Measurements from ENCODE around the gene VHLL.

The VHLL gene

DNA sequence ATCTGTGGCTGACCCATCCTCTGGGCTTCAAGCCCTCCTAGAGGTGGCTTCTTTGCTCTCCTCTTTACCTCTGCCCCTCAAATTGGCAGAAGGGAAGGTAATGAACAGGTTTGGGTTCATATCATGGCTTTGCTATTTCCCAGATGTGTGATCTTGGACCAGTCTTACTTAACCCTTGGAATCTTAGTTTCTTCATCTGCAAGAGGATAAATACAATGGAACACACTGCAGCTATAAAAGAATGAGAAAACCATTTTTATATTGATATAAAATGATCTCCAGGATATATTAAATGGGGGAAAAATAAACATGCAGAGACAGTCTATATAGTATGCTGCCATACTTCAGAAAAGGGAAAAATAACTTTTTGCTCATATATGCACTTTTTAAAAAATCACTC is 9.2 kb downstream of the VHLL start:
- DNase-seq = no peak

DNA sequence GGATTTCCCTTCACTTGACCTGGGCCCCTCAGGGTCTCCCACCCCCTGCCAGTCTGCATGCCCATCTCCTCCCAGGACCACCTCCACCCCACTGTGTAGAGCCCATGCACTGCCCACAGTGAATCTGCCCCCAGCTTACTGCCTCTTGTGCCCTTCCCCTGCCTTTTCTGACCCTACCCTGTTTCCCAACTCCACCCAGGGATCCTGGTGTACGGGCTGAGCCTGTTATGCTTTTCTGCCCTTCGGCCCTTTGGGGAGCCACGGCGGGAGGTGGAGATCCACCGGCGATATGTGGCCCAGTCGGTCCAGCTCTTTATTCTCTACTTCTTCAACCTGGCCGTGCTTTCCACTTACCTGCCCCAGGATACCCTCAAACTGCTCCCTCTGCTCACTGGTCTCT is 13.0 kb downstream of the VHLL start:
- no peak for DNase-seq

DNA sequence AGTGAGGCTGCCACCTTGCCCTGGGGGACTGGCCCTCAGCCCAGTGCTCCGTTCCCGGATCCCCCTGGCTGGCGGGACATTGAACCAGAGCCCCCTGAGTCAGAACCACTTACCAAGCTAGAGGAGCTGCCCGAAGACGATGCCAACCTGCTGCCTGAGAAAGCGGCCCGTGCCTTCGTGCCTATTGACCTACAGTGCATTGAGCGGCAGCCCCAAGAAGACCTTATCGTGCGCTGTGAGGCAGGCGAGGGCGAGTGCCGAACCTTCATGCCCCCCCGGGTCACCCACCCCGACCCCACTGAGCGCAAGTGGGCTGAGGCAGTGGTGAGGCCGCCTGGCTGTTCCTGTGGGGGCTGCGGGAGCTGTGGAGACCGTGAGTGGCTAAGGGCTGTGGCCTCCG is 13.7 kb downstream of the VHLL start:
- no peak for DNase-seq

DNA sequence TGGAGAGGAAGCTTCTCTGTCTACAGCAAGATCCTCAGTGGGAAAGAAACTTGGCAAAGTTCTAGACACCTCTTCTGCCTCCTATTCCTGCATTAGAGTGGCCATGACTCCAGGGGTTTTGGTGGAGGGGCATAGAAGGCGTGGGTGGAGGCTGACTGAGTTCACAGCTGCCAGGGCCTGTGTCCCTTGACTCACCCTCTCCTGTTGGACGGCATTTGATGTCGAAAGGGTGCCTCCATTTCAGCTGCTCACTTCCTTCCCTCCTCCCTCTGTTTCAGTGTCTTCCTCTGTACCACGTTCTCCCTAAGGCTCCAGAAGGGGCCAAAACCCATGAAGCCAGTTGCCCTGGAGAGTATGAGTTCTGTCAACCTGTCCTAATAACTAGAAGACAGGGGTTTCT is 14.3 kb downstream of the VHLL start:
- no peak for DNase-seq

DNA sequence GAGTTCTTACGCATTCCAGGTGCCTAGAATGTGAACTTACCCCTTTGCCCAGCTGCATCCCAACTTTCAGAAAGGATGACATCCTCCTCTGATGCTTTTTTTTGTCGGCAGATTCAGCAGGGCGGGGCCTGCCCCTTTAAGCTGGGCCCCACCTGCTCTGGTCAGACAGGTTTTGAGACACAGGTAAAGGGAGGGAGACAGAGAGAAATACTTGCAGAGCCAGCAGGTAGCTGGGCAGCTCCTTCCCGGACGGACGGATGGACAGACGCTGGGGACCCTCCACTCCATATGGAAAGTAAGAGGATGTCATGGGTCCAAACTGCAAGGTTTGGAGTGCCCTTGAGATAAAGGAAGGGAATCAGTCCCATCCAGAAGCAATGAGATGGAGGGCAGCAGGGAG is 15.0 kb downstream of the VHLL start, which contains the start of gene TMEM79:
Gene TMEM79, plus strand, starts transcription at position 214 of the 400 bp plus-strand sequence. CDS start 902 bp downstream, outside the sequence.
- no peak for DNase-seq

DNA sequence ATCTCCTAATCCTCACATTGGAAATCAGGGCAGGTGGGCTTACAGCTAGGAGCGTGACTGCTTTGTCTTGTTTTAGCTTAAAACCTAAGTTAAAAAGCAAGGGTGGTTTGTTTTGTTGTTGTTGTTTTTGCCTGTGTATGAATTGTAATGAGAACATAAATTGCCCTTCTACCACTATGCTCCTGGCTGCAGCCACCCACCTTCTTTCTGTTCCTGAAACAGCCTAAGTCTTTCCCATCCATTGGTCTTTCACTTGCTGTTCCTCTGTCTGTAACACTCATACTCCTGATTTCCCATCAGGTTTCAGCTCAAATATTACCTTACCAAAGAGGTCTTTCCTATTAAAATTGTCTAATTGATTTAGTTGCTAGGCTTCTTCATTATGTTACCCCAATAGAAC is 15.6 kb downstream of the VHLL start:
- no peak for DNase-seq

DNA sequence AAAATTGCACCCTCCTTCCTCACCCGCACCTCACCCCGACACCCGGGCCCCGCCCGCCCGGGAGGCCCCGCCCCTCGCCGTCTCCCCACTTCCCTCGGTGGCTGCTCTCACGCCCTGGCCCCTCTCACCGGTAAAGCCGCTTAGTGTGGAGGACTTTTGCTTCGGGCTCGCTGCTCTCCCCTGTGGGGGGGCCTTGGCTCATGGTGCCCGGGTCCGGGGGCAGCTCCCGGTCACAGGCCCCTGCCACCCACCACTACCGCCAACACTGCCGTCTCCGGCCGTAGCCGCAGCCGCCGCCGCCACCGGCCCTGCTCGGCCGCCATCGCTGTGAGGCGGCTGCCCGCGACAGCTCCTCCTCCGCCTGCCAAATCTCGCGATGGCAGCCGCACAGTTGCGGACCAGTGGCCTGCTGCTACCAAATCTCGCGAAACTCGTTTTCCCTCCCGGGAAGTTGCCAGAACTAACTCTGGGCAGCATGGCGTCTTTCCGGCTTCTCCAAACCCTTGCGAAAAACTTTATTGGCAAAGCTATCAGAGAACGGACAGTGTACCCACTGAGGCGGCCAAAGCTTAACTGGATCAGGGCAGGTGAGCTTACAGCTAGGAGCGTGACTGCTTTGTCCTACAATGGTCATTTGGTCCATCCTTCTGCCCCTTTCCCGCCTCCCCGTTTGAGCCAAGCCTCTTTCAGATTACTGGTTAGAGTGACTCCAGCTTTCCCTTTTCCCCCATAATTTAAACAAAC is 16.5 kb downstream of the VHLL start, which contains the start of gene SMG5:
Gene SMG5, minus strand, starts transcription at position 347 of the 744 bp plus-strand sequence. Its CDS starts 145 bp downstream, at position 202.
- DNase-seq = peak; percentile 78

DNA sequence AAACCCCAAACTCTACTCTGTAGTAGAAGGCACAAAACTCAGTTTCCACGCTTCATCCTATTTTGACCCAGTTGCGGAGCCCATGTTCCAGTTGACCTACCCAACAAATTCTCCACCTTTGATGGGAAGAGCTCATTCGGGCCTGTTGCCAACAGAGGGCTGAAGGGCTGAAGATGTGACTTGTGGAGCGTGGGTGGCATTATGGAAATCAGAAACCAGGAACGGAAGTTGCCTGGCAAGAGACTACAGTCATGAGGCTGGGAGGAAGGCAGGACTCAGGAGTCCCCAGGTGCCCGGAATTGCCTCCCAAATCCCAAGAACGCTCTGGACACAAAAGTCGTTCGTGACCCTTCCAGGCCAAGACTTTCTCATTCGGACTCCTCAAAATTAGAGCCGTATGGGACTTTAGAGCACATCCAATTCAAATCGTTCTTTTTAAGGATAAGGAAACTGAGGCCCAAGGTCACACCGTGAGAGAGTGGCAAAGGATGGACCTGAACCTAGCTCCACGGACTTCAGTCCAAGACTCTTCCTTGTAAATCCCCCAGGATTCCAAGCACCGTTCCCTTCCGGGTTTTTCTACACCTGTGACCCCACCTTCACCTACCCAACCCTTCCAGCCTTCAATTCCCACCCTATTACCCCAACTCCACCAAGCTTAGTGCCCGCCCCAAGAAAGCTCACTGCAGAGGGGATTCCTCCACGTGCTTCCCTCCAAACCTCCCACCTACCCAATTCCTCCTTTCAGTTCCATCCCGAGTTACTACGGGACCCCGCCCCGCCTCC is 17.2 kb downstream of the VHLL start:
- DNase-seq = no peak

DNA sequence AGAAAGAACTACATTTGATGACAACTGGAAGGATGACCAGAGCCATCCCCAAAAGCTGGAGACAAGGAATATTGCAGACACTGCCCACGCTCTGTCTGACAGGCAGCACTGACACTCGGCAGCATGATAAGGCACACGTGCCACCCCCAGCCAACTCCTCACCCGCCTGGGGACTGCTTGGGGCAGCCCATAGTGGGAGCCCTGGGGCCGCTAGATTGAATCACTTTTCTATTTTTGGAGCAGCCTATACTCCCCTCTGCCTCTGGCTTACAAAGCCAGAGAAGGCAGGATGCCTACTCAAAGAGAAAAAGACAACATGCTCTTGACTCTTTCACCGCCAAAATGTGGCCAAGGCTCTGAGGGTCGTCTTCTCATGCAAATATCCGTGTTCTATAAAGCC is 17.8 kb downstream of the VHLL start:
- DNase-seq = no peak

DNA sequence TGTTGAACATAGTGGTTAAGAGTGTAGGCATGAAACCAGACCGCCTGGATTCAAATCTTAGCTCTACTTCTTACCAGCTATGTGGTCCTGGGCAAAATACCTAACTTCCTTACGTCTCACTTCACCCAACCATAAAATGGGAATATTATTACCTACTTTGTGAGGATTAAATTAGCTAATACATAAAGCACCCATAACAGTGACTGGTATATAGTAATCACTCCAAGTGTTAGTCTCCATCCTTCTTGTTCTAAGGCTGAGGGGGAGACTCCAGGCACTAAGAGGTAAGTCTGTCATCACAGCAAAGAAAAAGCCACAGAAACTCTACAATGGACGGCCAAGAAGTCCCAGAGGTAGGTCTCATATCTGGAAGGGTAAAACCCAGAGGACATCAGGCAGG is 19.3 kb downstream of the VHLL start:
- DNase-seq = no peak

DNA sequence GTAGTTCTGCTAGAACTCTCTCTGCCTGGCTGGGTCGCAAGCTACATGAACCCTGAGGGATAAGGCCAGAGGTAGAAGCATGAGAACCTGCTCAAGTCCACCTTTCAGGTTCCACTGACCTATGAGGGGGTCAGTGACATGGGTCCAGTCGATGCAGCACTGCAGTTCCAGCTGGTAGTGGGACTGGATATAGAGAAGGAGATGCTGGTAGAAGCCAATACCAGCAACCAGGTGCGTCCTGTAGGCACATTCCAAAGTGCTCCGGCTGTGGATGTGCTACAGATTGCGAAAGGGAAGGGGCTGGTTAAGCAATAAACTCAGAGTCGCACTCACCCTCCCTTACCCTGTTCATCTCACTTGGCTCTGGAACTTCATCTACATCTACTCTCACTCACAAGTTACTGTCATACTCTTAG is 22.1 kb downstream of the VHLL start:
- no peak for DNase-seq

DNA sequence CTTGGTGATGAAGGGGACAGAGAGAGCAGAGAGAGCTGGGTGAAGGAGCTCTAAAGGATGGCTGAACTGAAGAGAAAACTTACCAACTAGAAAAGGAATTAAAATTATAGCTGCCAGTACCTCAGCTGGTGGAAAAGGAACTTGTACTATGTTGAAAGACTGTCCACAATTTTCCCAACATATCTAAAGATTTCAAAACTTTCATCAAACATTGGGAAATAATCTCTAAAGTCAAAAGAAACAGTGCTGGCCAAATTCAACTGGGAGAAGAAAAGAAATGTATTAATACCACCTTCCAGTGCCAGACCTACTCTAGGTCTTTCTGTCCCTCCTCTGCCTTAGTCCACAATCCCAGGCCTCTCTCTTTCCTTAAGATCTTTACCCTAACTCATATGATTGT is 22.6 kb downstream of the VHLL start:
- no peak for DNase-seq

DNA sequence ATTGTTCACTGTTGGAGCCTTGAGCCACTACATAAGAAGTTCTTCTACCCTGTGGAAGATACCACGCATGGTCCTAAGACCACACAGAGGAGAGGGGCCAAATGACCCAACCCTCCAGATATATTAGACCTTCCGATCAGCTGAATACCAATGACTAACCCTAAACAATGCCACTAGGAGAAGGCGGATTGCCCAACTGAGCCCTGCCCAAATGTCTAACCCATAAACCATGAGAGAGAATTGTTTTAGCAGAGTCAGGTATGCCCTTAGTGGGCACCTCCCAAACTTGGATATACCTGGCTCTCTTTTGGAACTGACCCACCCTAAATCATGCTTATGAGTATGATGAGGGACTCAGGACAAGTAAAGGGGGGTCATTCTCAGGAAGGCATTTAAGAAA is 28.8 kb downstream of the VHLL start:
- no peak for DNase-seq

DNA sequence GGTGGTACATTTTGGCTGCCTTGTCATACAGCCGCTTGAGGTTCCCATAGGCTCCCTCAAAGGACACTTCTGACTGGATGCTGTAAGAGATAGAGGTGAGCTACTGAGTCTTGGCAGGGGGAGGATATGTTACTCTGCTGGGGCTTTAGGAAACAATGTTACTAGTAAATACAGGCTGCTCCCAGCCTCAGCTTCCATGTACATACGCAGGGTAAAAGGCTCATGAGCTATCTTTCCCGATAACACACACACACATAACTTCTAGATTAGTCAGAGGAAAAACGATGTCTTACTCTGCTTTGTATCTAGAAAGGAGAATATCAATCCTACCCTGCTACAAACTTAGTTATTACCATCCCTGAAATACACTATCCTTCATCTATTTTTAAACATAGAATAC is 30.8 kb downstream of the VHLL start:
- no peak for DNase-seq

DNA sequence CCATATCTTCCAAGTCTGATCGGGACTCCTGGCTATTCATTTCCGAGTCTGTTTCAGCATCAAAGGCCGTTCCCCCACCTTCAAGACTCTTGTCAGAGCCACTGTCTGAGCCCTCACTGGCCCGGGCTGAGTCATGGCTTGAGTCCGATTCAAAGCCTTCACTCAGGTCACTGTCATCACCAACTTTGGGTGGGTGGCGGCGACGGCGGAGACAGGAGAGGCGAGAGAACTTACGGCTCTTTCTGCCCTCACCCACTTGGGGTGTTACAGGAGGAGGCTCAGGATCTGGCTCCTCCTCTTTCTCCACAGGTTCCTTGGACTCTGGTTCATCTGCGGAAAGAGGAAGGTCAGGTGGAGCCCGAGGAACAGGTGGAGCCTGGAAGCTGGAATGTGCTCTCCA is 33.1 kb downstream of the VHLL start:
- no peak for DNase-seq

DNA sequence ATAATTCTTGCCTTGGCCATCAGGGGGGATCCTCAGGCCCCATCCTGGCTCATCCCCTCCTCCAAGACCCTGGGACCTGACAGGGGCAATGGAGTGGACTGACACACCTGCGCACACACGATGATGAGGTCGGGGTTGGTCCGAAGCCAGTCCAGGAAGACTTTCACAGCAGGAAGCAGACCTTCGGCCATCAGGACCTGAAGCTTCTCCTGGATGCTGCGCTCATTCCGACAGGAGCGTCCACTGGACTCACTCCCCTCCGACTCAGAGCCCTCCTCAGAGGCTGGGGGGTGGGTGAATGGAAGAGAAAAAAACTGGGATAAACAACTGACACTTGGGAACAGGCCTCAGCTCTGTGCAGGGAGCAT is 35.8 kb downstream of the VHLL start:
- DNase-seq = no peak

DNA sequence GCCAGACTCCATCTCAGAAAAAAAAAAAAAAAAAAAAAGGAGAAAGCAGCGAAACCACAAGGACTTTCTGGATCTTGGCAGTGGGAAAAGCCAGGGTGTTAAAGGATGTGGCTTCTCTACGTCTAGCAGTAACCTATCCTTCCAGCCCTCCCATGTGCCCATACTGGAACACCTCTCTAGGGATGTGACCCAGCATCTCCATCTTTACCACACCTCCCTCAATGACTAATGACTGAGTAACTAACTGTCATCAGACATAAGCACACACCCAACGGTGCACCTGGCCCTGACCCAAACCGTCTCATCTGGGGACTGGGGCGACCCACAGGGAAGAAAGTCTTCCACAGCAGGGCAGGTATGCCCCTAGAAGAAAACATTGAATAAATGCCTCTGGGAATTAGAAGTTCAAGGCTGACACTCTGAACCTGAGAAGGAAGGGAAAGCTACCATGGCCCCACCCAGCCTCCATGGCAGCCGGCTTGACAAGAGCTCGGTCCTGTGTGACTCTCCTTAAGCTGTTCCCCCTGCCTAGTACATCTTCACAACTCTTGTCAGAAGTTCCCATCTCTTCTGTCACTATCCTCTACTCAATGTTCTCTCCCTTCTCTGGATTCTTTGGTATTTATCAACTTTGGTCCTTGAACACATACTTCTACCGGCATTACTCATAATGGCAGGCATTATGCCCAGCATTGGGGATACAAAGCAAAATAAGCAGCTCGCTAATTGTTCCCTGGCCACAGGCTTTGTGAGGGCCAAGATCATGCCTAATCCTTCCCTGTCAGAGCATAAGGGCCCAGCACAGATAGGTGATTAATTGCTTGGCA is 36.4 kb downstream of the VHLL start:
- DNase-seq = no peak

DNA sequence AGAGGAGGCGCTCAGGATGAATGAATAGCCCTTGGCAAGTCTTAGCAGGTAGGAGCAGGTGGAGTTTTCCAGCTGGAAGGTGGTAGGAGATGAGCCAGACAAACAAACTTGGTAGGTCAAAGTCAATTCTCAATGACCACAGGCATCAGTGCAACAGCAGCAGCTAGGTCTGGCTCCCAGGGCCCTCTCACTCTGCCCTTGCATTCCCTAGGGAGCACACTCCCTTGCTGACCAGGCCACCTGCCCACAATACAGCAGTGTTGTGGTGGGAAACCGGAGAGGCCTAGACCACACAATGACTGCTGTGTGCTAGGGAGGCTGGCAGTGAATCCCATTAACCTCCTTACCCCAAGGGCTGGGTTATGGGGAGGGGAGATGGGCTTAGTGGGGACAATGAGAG is 38.2 kb downstream of the VHLL start:
- no peak for DNase-seq

DNA sequence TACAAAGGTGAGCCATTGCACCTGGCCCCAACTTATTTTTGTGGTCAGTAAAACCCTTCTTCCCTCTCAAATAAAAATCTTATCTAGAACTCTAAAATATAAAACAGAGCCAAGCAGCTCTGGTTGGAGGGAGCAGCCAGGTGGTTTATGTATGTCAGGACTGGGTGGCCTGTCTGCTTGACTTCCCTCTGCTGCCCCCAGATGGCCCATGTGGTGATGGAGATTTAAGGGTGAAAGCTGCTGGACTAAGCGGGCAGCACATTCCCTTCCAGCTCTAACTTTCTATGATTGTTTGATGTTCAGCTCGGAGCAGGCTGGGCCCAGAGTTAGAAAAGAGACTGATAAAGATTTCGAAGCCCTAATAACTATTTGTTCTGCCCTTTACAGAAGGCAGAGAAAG is 39.3 kb downstream of the VHLL start:
- DNase-seq = no peak

DNA sequence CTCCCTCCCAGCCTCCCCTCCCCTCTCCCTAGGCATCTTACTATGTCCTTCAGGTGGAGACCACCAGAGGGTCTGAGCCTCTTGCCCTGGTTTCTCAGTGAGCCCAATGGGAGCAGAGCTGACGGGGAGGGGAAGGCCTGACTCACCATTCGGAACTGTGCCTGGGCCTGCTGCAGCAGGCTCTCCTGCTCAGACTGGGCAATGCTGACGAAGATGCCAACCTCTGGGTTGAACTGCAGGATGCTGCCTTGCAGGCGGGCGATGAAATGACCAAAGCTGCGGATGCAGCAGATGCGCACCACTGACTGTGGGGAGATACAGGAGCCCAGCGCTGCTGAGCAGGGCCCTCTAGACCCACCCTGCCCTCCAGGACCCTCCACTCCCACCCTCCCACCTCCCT is 40.2 kb downstream of the VHLL start:
- DNase-seq = no peak

DNA sequence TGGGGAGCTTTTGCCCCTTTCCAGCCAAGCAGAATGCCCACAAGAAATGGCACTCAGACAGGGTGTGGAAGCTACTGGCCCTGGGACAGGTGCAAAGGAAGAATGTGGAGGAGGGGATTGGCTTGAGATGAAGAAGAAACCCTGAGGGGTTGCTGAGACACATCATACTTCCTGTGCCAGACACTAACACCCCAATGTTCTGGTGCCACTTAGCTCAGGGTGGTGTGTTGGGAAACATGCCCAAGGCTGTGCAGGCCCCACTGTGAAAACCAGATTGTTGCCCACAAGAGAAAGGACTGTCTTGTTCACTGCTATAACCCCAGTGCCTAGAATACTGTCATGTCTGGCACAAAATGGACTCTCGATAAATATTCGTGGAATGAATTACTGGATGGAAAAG is 41.4 kb downstream of the VHLL start:
- DNase-seq = no peak

DNA sequence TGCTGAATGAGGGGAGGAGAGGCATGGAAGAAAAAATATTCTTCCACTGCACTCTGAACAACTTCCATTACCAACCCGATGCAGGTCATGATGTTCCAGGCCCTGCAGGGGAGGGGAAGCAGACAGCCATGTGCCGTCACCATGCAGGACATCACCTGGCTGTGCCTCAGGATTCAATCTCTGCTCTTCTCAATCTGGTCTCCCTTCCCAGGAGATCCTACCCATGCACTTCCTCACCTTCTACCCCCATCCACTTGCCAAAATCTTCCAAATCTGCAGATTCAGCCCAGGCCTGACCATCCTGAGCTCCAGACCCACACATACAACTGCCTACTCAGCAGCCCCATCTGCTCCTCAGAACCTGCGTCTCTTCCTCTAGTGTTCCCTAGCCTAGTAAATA is 45.5 kb downstream of the VHLL start:
- no peak for DNase-seq

DNA sequence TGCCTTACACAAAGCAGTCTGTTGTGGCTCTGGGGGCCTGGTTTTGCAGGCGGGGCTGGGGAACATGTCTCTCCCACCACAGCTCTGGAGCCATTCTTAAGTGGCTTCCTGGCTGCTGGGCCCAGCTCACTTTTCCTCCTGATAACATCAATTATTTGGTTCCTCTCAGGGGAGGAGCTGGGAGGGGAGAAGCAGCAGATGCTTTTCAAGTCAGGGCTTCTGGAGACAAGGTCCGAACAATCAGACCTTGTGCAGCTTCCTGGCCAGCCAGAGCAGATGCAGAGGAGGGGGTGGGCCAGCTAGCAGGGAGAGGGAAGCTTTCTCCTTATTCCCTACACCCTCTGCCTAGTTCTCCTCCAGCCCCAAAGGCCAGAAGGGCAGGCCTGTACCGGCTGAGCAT is 47.6 kb downstream of the VHLL start:
- no peak for DNase-seq

DNA sequence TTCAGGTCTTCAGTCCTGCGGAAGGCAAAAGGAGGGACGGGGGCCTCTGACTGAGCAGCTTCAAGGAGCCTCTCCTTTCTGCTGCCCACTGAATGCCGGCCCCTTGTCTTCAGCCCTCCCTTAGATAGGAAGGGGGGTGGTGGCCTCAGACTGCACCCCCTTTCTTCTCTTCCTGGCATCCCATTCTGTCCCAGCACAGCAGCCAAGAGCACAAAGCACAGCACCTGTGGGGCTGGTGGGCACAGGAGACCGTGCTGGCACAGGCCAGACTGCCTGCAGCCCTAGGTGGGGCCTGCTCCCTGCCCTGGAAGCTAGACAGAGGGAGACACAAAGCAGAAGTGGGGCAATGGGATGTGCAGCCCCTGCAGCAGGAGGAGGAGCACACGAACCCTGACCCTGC is 49.5 kb downstream of the VHLL start:
- DNase-seq = no peak

All from NCI-H524 treated with DMSO at 0.1 percent for 48 hours (cell line).